Nephron progenitor cell (in vitro differentiated cells): Measurements from ENCODE around the gene CHRNG.

ENCODE experiments used
- DNase-seq: peaks from one replicate; pipeline ENCODE4 v3.0.0; 2021
- H3K27ac Mint-ChIP-seq: 2 replicates; pipeline ENCODE4 v1.8.0; 2021; ENCODE audit warnings: mild to moderate bottlenecking, moderate library complexity, mixed read lengths
- H3K27me3 Mint-ChIP-seq: 2 replicates; pipeline ENCODE4 v1.8.0; 2021; ENCODE audit warnings: mild to moderate bottlenecking, low read depth, mixed read lengths; ENCODE audit not compliant: poor library complexity
- H3K36me3 Mint-ChIP-seq: 2 replicates; pipeline ENCODE4 v1.8.0; 2021; ENCODE audit warnings: low read depth, mixed read lengths
- H3K4me1 Mint-ChIP-seq: 2 replicates; pipeline ENCODE4 v1.8.0; 2021; ENCODE audit warnings: mixed read lengths
- H3K4me3 Mint-ChIP-seq: 2 replicates; pipeline ENCODE4 v1.8.0; 2021; ENCODE audit warnings: mild to moderate bottlenecking, moderate library complexity, mixed read lengths
- H3K9me3 Mint-ChIP-seq: 2 replicates; pipeline ENCODE4 v1.8.0; 2021; ENCODE audit warnings: mild to moderate bottlenecking, moderate library complexity, mixed read lengths
- CTCF ChIP-seq: fragments of 200-600 bp; sonication (generic); IDR thresholded peaks from 2 replicates; pipeline ENCODE4 v1.5.0; 2021; ENCODE audit warnings: antibody characterized with exemption

Gene CHRNG

DNA sequence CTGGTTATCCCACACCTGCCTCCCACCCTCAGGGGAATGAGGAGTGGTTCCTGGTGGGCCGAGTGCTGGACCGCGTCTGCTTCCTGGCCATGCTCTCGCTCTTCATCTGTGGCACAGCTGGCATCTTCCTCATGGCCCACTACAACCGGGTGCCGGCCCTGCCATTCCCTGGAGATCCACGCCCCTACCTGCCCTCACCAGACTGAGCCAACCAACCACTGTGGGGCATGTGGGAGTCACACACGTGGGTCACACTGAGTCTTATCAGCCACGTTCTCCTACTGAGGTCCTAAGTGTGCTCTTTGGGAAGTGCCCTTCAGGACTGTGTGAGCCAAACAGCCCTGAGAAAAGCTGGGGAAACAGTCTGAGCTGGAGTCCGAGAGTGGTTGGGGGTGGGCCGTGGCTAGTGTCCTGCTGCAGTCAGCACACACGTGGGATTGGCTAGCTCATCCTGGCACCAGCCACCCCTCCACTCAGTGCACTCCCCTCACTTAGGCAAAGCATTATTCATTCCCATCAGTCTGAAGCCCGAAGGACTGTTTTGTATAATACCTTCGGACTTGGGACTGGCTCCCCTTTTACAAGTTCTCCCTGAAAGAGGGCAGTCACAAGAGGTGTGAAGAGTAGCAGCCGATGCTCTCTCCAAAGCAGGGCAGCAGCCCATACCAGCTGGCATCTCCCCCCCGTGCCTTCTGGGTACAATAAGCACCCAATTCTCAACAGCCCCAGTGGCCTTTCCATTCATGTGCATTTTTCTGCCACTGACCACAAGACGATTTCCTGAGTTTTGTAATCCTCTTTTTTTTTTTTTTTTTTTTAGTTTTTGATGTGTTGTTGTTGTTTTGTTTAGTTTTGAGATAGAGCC lies 6.3 kb downstream of the CHRNG start:
- H3K4me1 Mint-ChIP-seq: peaks cover 28% of the 10 kb centered on the region
- H3K9me3 Mint-ChIP-seq: peaks cover 39% of the 10 kb centered on the region
- DNase-seq: no peak
- H3K4me3 Mint-ChIP-seq: no peak overlapping the region
- peaks cover 61% of the 10 kb centered on the region for H3K36me3 Mint-ChIP-seq
- TF ChIP-seq CTCF: no peak
- H3K27me3 Mint-ChIP-seq: no peaks in the 10 kb centered on the region
- no peak overlapping the region for H3K27ac Mint-ChIP-seq

DNA sequence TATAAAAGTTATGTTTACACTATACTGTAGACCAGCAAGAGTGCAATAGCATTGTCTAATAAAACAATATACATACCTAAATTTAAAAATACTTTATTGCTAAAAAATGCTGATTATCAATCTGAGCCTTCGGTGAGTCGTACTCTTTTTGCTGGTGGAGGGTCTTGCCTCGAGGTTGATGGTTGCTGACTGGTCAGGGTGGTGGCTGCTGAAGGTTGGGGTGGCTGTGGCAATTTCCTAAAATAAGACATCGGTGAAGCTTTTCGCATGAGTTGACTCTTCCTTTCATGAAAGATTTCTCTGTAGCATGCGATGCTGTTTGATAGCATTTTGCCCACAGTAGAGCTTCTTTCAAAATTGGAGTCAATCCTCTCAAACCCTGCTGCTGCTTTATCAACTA lies 8.5 kb downstream of the CHRNG start:
- TF ChIP-seq CTCF: no peak
- Mint-ChIP-seq H3K27me3 (no peaks in the 10 kb centered on the region), H3K4me1 (peaks cover 25% of the 10 kb centered on the region), H3K4me3 (no peak overlapping the region), H3K36me3 (peaks cover 68% of the 10 kb centered on the region), H3K27ac (no peak overlapping the region), H3K9me3 (peaks cover 39% of the 10 kb centered on the region)
- no peak for DNase-seq

GRCh38 chr2:232549655-232550353 lies 10.3 kb downstream of the CHRNG start:
- Mint-ChIP-seq H3K4me1 (peaks cover 28% of the 10 kb centered on the region), H3K9me3 (peaks cover 39% of the 10 kb centered on the region), H3K4me3 (peak overlapping the region; percentile 97), H3K27me3 (no peaks in the 10 kb centered on the region), H3K27ac (peak overlapping the region; percentile 98), H3K36me3 (peaks cover 75% of the 10 kb centered on the region)
- no peak for TF ChIP-seq CTCF
- DNase-seq: no peak

DNA sequence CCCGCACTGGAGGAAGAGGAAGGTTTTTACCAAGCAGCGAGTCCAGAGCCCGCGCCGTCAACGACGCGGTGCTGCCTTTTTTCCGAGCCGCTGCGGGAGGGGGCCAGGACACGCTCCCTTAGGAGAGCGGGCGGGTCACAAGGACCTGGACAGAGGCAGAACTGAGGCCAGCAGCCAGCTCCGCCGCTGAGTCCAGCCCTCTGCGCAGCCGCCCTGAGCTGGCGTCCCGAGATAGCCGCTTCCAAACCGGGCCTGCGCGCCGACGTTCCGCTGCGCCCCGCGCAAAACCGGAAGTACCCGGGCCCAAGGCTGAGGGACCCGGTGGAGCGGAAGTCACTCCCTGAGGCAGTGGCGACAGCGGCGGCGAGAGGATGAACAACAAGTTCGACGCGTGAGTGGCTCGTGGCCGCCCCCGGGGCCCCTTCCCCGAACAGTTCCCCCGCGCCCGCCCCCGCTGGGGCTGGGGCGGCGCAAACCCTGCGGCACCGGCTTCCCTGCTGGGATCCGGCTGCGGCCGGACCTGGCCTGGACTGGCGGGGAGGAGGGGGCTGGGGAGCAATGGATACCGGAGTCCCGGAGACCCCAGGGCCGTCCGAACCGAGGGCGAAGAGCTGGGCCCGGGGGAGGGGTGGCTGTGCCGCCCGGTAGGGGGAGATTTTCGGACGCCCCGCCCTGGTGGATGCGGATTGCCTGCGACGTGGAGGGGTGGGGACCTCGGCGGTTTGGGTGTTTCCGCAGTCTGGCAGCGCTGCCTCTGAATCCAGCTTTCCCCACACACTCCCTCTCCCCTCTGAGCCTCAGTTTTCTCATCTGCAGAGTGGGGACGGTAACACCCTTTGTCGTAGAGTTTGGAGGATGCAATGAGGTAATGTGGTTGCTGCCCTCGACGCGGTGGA lies 11.1 kb downstream of the CHRNG start, which contains the start of the genes EIF4E2 and TIGD1:
Gene EIF4E2 (plus strand): TSS at position 336 of the 896 bp plus-strand sequence. CDS start 36 bp downstream, at position 372.
Gene TIGD1 (minus strand): TSS at position 204 of the 896 bp plus-strand sequence. CDS start 675 bp downstream, outside the sequence.
- peak; percentile 93 for DNase-seq
- peaks cover 28% of the 10 kb centered on the region for H3K4me1 Mint-ChIP-seq
- TF ChIP-seq CTCF: peak; percentile 8
- peaks cover 39% of the 10 kb centered on the region for H3K9me3 Mint-ChIP-seq
- no peaks in the 10 kb centered on the region for H3K27me3 Mint-ChIP-seq
- peaks cover 74% of the 10 kb centered on the region for H3K36me3 Mint-ChIP-seq
- H3K27ac Mint-ChIP-seq: peak within 1 kb of the TSS; percentile 98
- peak within 1 kb of the TSS; percentile 97 for H3K4me3 Mint-ChIP-seq

- DNase-seq: no peak
- H3K9me3 Mint-ChIP-seq: peaks cover 39% of the 10 kb centered on the region
- peak overlapping the region; percentile 97 for H3K27ac Mint-ChIP-seq
- no peak for TF ChIP-seq CTCF
- H3K4me1 Mint-ChIP-seq: peaks cover 28% of the 10 kb centered on the region
- H3K4me3 Mint-ChIP-seq: peak overlapping the region; percentile 97
- no peaks in the 10 kb centered on the region for H3K27me3 Mint-ChIP-seq
- peaks cover 73% of the 10 kb centered on the region for H3K36me3 Mint-ChIP-seq
Measured at GRCh38 chr2:232551250-232551638, 11.8 kb downstream of the CHRNG start.
